ENCODE results near the gene GPM6B.

DNA sequence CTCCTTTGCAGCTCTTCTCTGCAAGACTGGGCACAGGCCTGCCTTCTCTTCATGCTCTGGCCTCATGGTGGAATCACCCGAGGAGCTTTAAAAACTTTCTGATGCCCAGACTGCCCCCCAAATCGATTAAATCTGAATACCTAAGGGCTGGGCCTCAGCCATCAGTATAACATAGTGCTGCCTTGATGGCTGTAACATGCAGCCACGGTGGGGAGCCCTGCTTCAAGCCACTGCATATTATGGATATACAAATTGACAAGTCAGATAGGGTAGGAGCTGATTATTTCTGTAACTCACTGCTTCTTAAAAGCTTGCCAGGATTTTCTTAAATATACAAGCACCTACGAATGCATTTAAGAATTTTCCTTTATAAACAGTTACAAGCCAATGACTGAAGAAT, 40.5 kb downstream of the GPM6B start:
- TF ChIP-seq CREM (CRISPR knock-in tag; IDR thresholded peaks at IDR 0.05) (no peak), FOXK1 (CRISPR knock-in tag; IDR thresholded peaks at IDR 0.05) (no peak)
- TF ChIP-seq, protein P1, sequence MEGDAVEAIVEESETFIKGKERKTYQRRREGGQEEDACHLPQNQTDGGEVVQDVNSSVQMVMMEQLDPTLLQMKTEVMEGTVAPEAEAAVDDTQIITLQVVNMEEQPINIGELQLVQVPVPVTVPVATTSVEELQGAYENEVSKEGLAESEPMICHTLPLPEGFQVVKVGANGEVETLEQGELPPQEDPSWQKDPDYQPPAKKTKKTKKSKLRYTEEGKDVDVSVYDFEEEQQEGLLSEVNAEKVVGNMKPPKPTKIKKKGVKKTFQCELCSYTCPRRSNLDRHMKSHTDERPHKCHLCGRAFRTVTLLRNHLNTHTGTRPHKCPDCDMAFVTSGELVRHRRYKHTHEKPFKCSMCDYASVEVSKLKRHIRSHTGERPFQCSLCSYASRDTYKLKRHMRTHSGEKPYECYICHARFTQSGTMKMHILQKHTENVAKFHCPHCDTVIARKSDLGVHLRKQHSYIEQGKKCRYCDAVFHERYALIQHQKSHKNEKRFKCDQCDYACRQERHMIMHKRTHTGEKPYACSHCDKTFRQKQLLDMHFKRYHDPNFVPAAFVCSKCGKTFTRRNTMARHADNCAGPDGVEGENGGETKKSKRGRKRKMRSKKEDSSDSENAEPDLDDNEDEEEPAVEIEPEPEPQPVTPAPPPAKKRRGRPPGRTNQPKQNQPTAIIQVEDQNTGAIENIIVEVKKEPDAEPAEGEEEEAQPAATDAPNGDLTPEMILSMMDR (IDR thresholded peaks at IDR 0.05): no peak

Measured in WTC11 (cell line).